ENCODE results near the gene GPR171. TPM values are rescaled to one million over a fixed set of nuclear protein-coding genes. Genes with fewer than 3 reads are reported as not detected.
"Not testable (repeated sequence)": the region's sequence is repeated elsewhere in the genome, so short reads cannot be mapped to it uniquely, and the experiment has no call there.

Gene GPR171
- total RNA-seq, 1 donor from 2014 or later = 1.3 TPM

DNA sequence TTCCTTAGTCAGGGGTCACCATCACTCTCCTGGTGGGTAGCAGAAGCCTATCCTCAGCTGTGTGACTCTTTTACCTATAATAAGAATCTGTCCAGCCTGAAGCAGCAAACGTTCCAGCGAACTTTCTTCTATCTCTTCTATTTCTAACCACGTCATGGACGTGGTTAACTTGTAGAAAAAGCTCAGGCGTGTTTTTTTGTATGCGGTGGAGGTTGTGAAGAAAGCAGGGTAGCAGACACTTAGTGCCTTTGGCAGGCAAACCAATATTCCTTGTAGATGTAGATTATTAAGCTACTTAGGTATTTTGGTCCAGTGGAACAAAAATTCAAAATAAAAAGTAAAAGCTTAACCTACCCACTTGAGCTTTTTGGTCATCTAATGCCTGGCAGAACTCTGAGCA, 31.8 kb upstream of the GPR171 start:
- intact Hi-C loops (cut with DNase I) = no loop called here
- H3K27ac ChIP-seq = no peak overlapping the region
- H3K27me3 ChIP-seq (ENCODE audit: low read depth) = no peaks in the 10 kb centered on the region
- H3K9me3 ChIP-seq = no peaks in the 10 kb centered on the region
- H3K4me3 ChIP-seq = no peak overlapping the region
- H3K4me1 ChIP-seq = peaks cover 8% of the 10 kb centered on the region
- ATAC-seq (no peak), DNase-seq (no peak)
- no peaks in the 10 kb centered on the region for H3K36me3 ChIP-seq
- TF ChIP-seq, protein P1, sequence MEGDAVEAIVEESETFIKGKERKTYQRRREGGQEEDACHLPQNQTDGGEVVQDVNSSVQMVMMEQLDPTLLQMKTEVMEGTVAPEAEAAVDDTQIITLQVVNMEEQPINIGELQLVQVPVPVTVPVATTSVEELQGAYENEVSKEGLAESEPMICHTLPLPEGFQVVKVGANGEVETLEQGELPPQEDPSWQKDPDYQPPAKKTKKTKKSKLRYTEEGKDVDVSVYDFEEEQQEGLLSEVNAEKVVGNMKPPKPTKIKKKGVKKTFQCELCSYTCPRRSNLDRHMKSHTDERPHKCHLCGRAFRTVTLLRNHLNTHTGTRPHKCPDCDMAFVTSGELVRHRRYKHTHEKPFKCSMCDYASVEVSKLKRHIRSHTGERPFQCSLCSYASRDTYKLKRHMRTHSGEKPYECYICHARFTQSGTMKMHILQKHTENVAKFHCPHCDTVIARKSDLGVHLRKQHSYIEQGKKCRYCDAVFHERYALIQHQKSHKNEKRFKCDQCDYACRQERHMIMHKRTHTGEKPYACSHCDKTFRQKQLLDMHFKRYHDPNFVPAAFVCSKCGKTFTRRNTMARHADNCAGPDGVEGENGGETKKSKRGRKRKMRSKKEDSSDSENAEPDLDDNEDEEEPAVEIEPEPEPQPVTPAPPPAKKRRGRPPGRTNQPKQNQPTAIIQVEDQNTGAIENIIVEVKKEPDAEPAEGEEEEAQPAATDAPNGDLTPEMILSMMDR (IDR thresholded peaks at IDR 0.05) = no peak

- no peak for ATAC-seq
- Histone ChIP-seq H3K36me3 (no peaks in the 10 kb centered on the region), H3K4me1 (peaks cover 8% of the 10 kb centered on the region), H3K4me3 (no peak overlapping the region), H3K27me3 (ENCODE audit: low read depth) (no peaks in the 10 kb centered on the region), H3K9me3 (no peaks in the 10 kb centered on the region), H3K27ac (no peak overlapping the region)
- no peak for DNase-seq
- intact Hi-C loops (cut with DNase I) = no loop called here
- TF ChIP-seq, protein P1 (IDR thresholded peaks at IDR 0.05) = no peak
Measured at GRCh38 chr3:151232991-151233390, 30.0 kb upstream of the GPR171 start.

DNA sequence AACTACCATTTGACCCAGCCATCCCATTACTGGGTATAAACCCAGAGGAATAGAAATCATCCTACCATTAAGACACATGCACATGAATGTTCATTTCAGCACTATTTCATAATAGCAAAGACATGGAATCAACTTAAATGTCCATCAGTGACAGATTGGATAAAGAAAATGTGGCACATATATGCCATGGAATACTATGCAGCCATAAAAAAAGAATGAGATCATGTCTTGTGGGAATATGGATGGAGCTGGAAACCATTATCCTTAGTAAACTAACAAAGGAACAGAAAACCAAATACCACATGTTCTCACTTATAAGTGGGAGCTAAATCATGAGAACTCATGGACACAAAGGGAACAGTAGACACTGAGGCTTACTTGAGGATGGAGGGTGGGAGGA, 29.4 kb upstream of the GPR171 start:
- not testable (repeated sequence) for ATAC-seq, H3K27ac ChIP-seq

DNA sequence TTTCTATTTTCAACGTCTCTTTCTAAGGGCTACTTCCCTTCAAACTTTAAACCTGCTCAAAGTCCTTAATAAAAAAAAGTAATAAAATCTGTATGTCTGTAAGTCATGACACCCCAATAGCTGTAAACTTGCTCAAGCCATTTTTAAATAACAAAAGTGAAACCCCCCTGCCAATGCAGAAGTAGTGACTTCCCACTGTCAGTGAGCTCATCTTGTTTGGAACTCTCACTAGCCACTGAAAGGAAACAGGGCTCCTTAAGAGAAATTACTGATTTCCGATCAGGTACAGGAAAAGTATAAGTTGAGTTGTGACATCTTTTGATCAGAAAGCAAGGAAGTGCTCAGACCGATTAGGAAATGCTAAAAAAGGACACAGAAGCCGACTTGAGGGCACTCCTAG, 27.6 kb upstream of the GPR171 start:
- Histone ChIP-seq H3K4me3 (no peak overlapping the region), H3K9me3 (no peaks in the 10 kb centered on the region), H3K27ac (no peak overlapping the region), H3K36me3 (no peaks in the 10 kb centered on the region), H3K27me3 (ENCODE audit: low read depth) (no peaks in the 10 kb centered on the region), H3K4me1 (peaks cover 18% of the 10 kb centered on the region)
- DNase-seq (no peak), ATAC-seq (peak; percentile 34 to 40)
- TF ChIP-seq, protein P1 (IDR thresholded peaks at IDR 0.05) = no peak
- intact Hi-C loops (cut with DNase I) = no loop called here

More for the DNA sequence above, 29.4 kb upstream of the GPR171 start:
- H3K4me3 ChIP-seq; DNase-seq; H3K27me3 ChIP-seq (ENCODE audit: low read depth); intact Hi-C loops (cut with DNase I); H3K9me3 ChIP-seq; H3K36me3 ChIP-seq: not testable (repeated sequence)
- H3K4me1 ChIP-seq = peaks cover 11% of the 10 kb centered on the region

DNA sequence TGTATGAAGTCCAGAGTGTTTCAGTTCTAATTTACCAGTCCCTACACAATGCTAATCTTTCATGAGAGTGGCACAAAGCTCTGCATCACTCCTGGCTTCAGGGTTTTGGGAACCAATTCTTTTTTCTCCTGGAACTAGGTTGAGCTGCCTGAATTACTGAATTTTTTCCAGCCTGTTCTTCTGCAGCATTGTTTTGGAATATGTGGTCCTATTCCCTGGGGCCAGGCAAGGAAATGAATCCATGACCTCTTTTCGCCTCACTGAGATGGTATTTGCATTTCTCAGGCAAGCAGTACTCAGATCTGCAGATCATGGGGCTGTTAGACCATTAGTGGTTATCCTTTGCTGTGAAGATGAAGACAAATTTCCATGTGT, 25.6 kb upstream of the GPR171 start:
- Histone ChIP-seq H3K36me3 (no peaks in the 10 kb centered on the region), H3K27ac (no peak overlapping the region), H3K4me1 (peaks cover 18% of the 10 kb centered on the region), H3K27me3 (ENCODE audit: low read depth) (no peaks in the 10 kb centered on the region), H3K9me3 (no peaks in the 10 kb centered on the region), H3K4me3 (no peak overlapping the region)
- DNase-seq (no peak), ATAC-seq (no peak)
- TF ChIP-seq, protein P1 (IDR thresholded peaks at IDR 0.05) = no peak
- intact Hi-C loops (cut with DNase I) = loop anchor here (5.0 kb wide), 1 partner anchor 49 kb away; the partner anchor contains the start of gene P2RY14

DNA sequence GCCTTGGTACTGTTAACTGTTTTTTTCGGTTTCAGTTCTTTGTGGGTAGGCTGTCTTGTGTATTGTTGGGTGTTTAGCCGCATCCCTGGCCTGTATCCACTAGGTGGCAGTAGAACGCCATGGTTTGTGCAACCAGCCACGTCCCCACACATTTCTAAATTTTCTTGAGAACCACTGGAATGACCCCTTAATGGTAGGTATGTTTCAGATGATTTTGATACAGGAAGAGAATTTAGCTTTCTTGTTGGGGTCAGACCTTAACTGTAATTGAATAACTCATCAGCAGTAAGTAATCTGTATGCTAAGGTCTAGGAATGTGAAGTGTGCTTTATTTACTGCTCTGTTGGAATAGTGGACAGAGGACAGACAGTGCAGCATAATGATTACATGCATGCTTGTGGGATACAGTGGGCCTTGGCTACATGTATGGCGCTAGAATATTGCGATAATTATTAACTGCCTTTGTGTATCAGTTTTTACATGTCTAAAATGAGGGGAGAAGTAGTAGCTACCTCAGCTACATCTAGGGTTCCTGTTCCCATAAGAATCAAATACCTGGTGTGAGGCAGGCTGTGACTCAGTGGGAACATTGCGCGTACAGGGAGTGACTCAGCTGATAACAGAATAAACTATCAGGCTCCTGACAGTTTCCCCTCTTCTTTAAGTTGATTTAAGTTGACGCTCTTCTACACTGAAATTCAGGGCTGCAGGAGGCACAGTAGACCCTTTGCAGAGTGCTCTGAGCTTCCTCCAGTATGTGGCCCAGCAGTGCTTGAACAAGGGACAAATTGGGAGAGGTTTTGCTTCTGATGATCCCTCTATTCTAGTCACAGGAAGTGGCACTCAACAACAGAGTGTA, 25.0 kb upstream of the GPR171 start:
- H3K9me3 ChIP-seq = no peaks in the 10 kb centered on the region
- peaks cover 18% of the 10 kb centered on the region for H3K4me1 ChIP-seq
- H3K36me3 ChIP-seq = no peaks in the 10 kb centered on the region
- intact Hi-C loops (cut with DNase I) = loop anchor here (5.0 kb wide), 1 partner anchor 49 kb away; the partner anchor contains the start of gene P2RY14
- ATAC-seq (peak; percentile 93), DNase-seq (peak; percentile 62)
- TF ChIP-seq, protein P1 (IDR thresholded peaks at IDR 0.05) = peak; percentile 92
- H3K4me3 ChIP-seq = no peak overlapping the region
- no peak overlapping the region for H3K27ac ChIP-seq
- no peaks in the 10 kb centered on the region for H3K27me3 ChIP-seq (ENCODE audit: low read depth)

Data from lower lobe of right lung (tissue), 2 donors.